Stimulated activated CD4-positive, alpha-beta T cell treated with anti-CD3 and anti-CD28 coated beads, Interleukin-15, amount 100 ng/mL, for 24 hours (primary cell): ENCODE results near the gene LIPT2.
A peak's percentile ranks its signal among the peaks of the same experiment; 100 is the strongest.
"Not testable (repeated sequence)": the region's sequence is repeated elsewhere in the genome, so short reads cannot be mapped to it uniquely, and the experiment has no call there.

ENCODE experiments used
- DNase-seq: peaks from one replicate; pipeline ENCODE4 v3.0.0-alpha.2; 2020

Gene LIPT2

DNA sequence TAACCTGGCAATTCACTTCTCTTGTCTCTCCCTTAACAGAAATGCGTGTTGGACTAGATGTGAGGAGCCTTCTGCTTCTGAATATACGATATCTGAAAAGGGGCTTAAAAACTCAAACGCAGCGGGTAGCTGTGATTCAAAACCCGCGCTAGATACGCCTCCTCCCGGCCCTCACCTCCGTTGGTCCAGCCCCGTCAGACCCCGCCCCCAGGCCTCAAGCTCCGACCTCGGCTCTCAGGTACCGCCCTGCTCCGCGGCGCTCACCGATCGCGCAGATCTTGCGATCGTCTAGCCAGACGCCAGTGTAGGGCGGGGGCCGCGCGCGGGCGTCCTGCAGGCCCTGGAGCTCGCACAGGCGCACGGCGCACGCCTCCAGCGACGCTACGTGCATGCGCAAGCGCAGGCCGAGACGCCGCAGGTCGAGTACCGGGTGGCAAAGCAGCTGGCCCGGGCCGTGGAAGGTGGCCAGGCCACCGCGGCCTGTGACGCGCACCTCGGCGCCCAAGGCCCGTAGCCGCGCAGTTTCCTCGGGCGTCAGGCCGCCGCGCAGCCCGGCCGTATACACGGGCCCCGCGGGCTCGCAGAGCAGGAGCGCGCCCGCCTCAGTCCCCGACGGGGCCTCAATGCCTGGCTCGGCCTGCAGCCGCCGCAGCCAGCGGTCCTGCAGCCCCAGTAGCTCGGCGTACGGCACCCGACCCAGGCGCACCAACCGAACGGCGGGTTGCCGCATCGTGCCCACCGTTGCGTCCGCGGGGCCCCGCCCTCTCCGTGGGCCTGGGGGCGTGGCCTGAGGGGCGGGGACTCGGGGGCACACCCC, at the start of gene LIPT2:
Gene LIPT2 (minus strand): TSS at position 751 of the 817 bp plus-strand sequence. CDS start 21 bp downstream, at position 730.
- peak; percentile 99 for DNase-seq

DNA sequence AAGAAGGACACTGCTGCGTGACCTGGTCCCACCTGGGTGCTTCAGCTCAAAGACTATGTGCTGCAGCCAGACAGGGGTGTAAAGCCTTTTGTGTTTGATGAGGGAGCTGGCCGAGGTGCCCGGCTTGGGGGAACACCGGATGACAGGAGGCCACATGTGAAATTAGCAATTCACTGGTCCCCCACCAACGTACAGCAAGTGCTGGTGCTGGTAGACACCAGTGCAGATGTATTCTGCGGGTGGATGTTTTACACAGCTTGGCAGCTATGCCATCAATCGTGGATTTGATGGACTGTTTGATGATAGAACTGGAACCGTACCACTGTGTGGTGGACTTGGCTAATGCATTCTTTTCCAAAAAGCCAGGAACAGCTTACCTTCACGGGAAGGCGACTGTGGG, 47.9 kb upstream of the LIPT2 start:
- no peak for DNase-seq

DNA sequence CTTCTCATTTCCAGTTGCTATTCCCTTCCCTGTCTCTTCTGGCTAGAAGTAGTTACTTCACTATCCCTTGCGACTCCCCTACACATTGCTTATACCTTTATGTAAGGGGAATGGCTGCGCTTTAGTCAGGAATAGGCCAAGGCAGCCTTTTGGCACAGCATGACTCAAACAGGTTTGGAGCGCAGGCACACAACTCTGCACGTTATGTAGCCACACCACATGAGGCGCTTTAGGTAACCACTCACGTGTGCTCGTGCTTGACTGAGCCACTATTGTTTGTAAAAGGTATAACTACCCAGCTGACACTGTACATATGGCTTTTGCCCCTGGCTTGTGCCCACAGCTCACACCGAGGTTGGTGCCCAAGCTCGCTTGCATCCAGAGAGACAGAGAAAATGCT, 46.7 kb upstream of the LIPT2 start:
- DNase-seq, result no peak

DNA sequence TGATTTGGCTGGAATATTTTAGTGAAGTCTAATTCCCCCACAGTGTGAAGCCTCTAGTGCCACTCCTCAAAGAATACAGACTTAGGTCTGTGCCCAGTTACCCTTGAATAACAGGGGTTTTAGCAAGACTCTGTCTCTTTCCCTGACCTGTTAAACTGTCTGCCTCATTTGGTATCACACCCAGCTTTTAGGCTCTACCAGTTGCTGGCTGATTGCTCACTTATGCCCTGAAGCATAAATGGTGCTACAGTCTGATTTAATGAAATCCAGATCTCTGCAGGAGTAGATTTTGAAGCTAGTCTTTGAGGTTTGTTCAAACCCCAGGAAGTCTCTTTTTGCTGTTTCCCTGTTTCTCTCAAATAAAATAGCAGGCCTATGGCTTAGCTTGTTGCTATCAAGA, 45.2 kb upstream of the LIPT2 start:
- DNase-seq, result no peak

DNA sequence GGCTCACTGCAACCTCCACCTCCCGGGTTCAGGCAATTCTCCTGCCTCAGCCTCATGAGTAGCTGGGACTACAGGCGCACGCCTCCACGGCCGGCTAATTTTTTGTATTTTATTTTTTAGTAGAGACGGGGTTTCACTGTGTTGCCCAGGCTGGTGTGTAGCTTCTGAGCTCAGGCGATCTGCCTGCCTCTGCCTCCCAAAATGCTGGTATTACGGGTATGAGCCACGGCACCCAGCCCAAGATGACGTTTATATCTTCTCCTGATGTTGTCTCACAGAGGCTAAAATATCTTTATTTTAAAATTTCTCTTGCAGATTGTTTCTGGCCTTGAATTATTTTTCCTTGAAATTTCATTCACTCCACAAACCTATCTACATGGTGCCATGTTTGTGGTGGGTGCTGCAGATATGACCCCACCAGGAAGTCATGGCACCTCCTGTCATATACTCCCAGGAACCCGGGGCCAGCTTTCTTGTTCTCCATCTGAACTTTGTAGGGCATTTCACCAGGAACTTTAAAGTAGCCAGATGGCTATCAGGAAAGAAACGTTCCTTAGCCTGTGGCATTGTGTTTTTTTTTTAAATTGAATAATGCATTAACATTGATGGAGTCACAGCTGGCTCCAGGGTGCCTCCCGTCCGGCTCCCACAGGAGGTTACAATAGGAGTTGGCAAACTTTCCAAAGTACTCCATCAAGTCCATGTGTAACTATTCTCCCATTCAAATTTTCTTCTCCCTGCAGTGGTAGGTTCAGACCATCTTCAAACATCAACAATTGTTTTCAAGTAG, 42.0 kb upstream of the LIPT2 start:
- no peak for DNase-seq

DNA sequence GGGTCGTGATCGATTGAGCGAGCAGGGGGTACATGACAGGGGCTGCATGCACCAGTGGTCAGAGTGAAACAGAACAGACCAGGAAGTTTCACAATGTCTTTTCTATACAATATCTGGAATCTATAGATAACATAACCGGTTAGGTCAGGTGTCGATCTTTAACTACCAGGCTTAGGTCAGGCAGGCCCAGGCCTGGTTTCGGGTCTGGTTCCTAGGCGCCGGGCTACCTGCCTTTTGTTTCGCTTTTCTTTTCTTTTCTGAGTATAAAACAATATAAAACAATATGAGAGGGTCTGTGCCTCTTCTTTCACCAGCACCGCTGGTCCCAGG, 41.4 kb upstream of the LIPT2 start:
- DNase-seq, result not testable (repeated sequence)

DNA sequence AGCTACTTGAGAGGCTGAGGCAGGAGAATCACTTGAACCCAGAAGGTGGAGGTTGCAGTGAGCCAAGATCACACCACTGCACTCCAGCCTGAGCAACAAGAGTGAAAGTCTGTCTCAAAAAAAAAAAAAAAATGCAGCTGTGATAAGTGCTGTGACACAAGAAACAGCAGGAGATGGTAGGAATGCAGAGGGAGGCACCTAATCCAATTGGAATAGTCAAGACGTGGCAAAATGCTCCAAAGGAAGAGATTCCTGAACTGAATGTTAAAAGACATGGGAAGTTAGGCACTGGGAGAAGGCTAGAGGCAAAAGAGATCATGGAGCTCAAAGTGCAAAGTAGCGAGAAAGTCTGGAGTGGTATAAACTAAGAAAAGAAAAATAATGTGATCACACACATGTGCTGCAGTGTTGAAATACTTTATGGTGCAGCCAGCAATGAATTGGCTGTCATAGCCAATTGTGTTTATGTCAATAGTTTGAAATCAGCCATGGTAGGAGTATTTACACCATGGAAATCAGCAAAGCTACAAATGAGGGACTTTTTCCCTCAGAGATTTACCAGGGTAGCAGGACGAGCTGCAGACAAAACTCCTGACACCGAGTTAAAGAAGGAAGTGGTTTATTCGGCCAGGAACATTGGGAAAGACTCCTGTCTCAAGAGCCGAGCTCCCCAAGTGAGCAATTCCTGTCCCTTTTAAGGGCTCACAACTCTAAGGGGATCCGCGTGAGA, 40.9 kb upstream of the LIPT2 start:
- DNase-seq, result no peak

DNA sequence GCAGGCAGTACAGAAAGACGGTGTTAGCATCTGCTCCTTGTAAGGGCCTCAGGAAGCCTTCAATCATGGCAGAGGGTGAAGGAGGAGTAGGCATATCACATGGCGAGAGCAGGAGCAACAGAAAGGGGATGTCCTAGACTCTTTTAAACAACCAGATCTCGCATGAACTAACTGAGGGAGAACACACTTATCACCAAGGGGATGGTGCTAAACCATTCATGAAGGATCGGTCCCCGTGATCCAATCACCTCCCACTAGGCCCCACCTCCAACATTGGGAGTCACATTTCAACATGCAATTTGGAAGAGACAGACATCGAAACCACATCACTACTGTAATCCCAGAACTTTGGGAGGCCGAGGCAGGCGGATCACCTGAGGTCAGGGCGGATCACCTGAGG, 39.9 kb upstream of the LIPT2 start:
- DNase-seq, result no peak

DNA sequence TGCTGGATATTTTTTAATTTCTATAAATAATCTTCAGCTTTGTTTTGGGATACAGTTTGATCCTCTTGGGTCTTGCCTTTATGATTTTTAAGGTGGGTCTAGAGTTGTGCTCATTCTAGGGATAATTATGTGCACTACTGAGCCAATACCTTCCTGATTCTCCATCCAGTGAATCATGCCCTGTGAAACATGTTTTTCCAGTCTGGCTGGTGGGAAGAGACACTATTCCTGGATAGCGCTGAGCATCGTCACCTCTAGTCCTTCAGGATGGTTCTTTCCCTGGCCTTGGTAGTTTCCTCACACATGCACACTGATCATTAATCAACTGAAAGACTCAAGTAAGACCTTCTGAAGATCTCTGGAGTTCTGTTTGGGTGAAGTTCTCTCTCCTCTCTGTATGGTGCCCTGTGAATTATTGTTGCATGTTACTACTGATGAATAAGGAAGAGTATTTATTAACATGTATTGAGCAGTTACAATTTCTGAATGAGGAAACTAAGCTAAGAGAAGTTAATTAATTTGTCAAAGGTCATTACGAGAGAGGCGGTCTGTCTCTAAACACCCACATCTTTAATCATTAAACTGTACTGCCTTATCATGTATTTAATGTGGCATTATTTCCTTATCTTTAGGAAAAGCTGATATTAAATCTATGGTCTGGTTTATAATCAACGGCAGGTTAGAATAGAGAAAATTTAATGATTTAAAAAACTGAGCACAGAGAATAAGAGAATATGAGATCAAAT, 39.1 kb upstream of the LIPT2 start:
- DNase-seq, result no peak

DNA sequence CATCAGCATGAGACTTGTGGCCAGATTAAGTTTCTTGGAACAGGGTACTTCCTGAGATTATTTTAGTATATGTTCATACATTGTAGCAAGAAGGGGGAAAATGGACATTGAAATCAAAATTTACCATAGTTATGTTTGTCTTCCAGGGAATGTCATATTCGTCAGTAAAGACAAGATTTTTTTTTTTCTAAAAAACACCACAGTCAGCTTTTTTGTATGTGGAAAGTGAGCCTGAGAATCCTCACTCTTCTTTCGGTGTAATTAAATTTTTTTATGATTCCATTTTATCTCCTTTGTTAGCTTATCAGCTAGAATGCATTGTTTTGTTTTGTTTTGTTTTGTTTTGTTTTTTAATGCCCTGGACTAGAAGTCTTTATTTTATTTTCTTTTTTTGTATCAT, 31.5 kb upstream of the LIPT2 start:
- no peak for DNase-seq

DNA sequence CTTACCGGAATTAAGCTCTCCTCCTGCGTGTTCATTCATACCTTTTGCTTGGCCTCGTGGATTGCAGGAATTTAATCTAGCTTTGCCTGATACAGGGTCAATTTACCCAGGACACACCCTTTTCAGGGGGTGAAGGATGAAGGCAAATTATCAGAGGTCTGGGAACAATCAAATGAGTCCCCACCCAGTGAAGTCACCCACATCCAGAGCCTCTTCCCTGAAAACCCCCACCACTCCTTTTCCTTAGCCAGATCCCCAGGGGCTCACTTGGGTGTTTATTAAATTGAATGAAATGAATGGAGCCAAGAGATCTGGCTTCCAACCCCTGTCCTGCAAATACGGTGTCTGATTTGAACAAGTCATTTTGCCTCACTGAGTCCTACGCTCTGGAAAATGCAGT, 31.0 kb upstream of the LIPT2 start:
- DNase-seq, result no peak

DNA sequence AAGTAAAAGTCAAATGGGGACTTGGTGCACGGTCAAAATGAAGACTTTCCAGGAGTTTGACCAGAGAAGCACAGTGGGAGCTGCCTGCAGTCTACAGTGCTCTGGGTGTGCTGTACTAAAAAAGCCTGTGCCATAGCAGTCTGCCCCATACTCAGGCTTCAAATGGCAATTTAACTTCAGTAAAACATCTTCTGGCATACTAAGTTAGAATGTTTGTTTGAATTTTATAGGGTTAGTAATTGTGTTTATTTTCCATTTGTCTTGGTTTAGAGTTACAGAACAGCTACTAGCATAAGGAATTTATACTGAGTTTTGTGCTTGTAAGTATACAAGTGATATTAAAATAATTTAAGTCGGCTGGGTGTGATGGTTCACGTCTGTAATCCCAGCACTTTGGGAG, 29.3 kb upstream of the LIPT2 start:
- no peak for DNase-seq

DNA sequence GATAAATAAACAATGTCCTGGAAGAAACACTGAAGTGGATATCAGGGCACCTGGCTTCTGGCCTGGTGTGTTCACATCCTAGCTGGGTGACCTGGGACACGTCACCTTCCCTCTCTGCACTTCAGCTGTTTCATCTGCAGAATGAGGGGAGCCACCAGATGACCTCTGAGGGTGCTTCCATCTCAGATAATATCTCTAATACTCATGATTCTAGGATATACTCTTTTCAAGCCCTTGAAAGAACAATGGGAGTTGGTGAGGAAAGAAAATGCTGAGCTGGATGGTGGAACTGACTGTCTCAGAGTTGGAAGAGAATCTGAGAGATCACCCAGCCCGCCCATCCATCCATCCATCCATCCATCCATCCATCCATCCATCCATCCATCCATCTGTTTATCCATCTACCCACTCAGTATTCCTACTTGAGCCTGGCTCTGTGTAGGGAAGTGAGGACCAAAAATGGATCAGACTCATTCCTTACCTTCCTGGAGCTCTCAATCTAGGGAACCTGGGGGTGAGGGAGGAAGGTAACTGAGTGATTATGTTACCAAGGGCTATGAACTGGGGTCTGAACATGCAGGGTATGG, 28.2 kb upstream of the LIPT2 start:
- DNase-seq, result no peak

DNA sequence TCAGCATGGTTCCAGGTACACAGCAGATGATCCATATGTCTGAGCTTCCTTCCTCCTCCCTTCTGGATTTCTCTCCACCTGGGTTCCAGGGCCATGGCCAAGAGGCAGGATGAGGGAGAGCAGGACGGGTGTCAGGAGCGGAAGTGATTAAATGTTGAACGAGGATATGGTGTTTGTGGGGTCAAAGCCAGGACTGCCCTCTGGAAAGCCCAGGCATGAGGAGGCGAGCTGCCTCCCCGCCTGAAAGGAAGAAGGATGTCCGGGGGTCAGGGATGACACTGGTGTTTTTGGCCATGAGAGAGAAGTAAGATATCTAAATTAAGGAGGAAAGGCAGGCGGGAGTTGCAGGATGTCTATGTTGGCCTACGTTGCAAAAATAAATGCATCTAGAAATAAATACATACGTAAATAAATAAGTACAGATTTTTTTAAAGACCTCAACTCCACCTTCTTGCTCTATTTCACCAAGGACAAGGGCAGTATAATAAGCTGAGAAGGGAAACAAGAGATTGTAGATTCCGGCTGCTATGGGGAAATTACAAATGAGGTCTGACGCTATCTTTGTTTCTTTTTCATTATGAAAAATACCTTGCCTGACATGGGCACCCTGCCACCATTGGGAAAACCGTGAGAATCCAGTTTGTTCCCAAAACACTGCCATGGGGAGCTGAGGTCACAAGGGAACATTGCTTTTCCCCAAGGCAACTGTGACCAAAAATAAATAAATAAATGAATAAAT, 27.6 kb upstream of the LIPT2 start:
- no peak for DNase-seq

DNA sequence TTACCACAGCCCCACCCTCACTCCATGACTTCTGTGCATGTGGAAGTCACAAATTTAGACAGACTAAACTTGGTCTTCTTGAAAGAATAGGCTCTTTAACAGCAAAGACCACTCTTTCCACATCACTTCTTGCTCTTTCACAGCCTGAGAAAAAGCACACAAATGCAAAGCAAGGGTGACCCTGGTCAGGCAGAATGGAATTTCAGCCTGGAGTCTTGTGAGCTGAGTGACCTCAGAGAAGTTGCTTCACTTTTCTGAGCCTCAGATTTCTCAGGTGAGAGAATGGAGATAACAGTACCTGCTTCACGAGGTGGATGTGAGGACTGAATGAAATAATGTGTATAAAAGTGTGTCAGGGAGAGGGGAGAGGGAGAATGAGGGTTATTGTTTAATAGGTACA, 26.8 kb upstream of the LIPT2 start:
- DNase-seq, result no peak

DNA sequence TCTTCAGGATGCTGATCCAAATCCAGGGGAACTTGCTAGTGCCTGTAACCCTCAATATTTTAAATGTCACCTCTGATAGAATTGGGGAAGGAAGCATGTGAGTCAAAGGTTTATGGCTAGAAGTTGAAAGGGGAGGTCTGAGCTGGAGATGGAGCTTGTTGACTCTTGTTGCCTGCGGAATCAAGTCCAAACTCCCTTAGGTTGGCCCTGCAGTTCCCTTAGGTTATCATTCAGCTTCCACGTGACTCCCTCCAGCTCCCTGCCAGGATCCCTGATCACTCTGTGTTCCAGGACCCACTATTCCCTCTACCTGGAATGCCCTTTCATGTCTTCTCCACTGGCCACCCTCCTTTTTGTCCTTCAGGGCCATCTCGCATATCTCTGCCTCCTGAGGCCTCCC, 26.2 kb upstream of the LIPT2 start:
- no peak for DNase-seq

DNA sequence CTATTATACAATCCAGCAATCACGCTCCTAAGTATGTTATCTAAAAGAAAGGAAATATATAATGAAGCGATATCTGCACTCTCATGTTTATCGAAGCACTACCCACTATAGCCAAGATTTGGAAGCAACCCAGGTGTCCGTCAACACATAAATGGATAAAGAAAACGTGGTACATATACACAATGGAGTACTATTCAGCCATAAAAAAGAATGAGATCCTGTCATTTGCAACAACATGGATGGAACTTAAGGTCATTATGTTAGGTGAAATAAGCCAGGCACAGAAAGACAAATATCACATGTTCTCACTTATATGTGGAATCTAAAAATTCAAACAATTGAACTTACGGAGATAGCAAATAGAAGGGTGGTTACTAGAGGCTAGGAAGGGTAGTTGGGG, 24.1 kb upstream of the LIPT2 start:
- not testable (repeated sequence) for DNase-seq

DNA sequence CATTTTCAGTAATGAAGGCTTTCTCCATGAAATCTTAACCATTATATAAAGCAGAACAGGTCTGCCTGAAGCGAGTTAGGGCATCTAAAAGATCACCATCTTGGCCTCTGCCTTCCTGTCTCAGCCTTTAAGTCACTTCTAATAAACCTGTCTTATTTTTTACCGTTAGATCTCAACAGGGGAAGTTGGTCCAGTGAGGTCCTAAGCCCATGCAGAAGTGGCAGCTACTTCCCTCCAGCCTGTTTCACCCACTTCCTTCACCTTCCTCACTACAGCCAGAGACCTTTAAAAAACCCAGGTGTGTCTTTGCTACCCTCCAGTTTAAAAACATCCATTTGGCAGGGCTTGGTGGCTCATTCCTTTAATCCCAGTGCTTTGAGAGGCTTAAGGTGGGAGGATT, 14.1 kb upstream of the LIPT2 start:
- no peak for DNase-seq

DNA sequence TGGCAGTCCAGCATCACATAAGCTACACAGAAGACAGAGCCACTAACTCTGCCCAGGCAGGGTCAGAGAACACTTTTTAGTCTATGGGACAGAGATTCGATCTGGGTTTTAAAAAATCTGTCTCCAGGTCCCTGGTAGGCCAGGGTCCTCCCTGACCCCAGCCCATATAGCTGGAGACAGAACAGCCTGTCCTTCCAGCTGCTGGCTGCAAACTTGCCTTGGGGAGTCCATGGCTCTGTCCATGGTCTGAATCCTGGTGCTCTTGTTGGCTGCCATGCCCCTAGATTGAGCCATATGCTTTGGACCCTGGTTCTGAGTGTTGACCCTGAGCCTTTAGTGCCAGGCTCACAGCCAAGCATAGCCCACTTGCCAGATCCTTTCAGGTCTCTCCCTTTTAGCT, 13.3 kb upstream of the LIPT2 start:
- no peak for DNase-seq

DNA sequence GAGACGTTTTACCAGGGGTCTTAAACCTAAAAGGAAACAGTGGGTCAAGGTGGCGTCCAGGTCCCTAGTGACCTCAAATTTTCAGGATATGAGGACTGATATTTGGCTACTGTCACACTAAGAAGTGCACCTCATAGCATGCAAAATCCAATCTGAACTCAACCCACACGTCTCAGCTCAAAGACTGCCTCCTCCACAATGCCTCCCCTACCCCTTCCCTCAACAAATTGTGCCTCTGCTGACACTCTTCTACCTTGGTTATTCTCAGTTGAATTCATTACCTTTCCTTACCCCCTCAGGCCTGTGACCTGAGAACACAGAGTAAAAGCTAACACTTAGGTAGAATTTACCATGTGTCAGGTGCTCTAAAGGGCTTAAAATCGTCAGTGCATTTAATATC, 12.4 kb upstream of the LIPT2 start:
- DNase-seq, result no peak

DNA sequence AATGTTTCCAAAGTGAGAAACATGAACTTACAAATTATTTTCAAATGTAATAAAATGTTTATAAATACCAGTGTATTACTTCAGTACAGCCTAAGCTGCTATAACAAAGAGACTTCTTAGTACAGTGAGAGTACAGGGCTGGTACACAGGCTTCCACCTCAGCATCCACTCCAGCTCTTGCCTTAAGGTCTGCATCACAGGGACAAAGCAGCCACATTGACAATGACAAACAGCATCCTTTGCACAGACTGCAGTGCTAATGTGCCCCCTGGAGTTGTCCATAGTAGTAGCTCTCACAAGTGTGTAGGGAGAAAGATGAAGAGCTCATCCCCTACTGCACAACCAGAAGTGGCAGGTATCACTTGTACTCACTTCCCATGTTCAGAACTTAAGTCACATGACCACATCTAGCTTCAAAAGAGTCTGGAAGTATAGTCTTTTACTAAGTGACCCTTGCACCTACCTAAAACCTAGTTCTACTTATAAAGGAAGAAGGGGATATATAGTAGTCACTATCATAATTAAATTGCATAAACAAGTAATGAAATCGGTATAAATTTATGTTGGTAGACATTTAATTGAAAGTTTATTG, 10.7 kb upstream of the LIPT2 start:
- no peak for DNase-seq

DNA sequence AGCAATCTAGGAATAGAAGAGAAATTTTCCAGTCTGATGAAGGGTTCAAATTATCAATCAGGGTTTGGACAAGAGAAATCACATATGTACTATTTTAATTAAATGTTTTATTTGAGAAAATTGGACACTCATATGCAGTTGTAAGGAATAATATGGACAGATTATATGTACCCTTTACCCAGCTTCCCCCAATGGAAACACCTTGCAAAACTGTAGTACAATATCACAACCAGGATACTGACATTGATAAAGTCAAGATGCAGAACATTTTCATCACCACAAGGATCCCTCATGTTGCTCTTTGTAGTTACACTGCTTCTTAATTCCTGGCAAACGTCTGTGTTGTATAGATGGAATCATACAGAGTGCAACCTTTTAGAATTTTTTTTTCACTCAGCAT, 1.4 kb upstream of the LIPT2 start:
- DNase-seq, result no peak
